Measurements from ENCODE around the gene GABBR2. TPM values are rescaled to one million over a fixed set of nuclear protein-coding genes. Genes with fewer than 3 reads are reported as not detected.

The GABBR2 gene
- total and polyA plus RNA-seq, 2 donors: 0.04 to 0.53 TPM

GRCh38 chr9:98568234-98568908 is 140.4 kb downstream of the GABBR2 start:
- Histone ChIP-seq H3K27ac (ENCODE audit: low read depth) (no peak overlapping the region), H3K4me3 (ENCODE audit: low read depth, low read length) (no peak overlapping the region), H3K36me3 (ENCODE audit: insufficient read depth) (no peaks in the 10 kb centered on the region), H3K4me1 (ENCODE audit: insufficient read depth) (no peaks in the 10 kb centered on the region)
- no peak for DNase-seq (ENCODE audit: extremely low spot score)
- WGBS: 83% methylated on average over 4 of the region's 4 CpGs

- Histone ChIP-seq H3K4me1 (ENCODE audit: insufficient read depth) (no peaks in the 10 kb centered on the region), H3K4me3 (ENCODE audit: low read depth, low read length) (no peak overlapping the region), H3K27ac (ENCODE audit: low read depth) (no peak overlapping the region), H3K36me3 (ENCODE audit: insufficient read depth) (no peaks in the 10 kb centered on the region)
- no peak for DNase-seq (ENCODE audit: extremely low spot score)
- 86% methylated on average over 10 of the region's 10 CpGs for WGBS
Measured at GRCh38 chr9:98567540-98568233, 141.0 kb downstream of the GABBR2 start.

GRCh38 chr9:98565152-98566135 is 143.3 kb downstream of the GABBR2 start:
- no peak for DNase-seq (ENCODE audit: extremely low spot score)
- Histone ChIP-seq H3K36me3 (ENCODE audit: insufficient read depth) (no peaks in the 10 kb centered on the region), H3K4me3 (ENCODE audit: low read depth, low read length) (no peak overlapping the region), H3K27ac (ENCODE audit: low read depth) (no peak overlapping the region), H3K4me1 (ENCODE audit: insufficient read depth) (no peaks in the 10 kb centered on the region)
- WGBS: 94% methylated on average over 15 of the region's 15 CpGs

GRCh38 chr9:98564714-98565113 is 144.0 kb downstream of the GABBR2 start:
- WGBS: 91% methylated on average over 4 of the region's 4 CpGs

GRCh38 chr9:98563988-98564387 is 144.7 kb downstream of the GABBR2 start:
- Histone ChIP-seq H3K4me3 (ENCODE audit: low read depth, low read length) (no peak overlapping the region), H3K4me1 (ENCODE audit: insufficient read depth) (no peaks in the 10 kb centered on the region), H3K36me3 (ENCODE audit: insufficient read depth) (no peaks in the 10 kb centered on the region), H3K27ac (ENCODE audit: low read depth) (no peak overlapping the region)
- no peak for DNase-seq (ENCODE audit: extremely low spot score)
- WGBS: 87% methylated on average over 6 of the region's 6 CpGs

More at GRCh38 chr9:98564714-98565113, 144.0 kb downstream of the GABBR2 start:
- no peak overlapping the region for H3K4me3 ChIP-seq (ENCODE audit: low read depth, low read length)
- DNase-seq (ENCODE audit: extremely low spot score): no peak
- no peaks in the 10 kb centered on the region for H3K36me3 ChIP-seq (ENCODE audit: insufficient read depth)
- H3K27ac ChIP-seq (ENCODE audit: low read depth): no peak overlapping the region
- H3K4me1 ChIP-seq (ENCODE audit: insufficient read depth): no peaks in the 10 kb centered on the region

GRCh38 chr9:98563212-98563907 is 145.4 kb downstream of the GABBR2 start:
- Histone ChIP-seq H3K27ac (ENCODE audit: low read depth) (no peak overlapping the region), H3K4me3 (ENCODE audit: low read depth, low read length) (no peak overlapping the region), H3K36me3 (ENCODE audit: insufficient read depth) (no peaks in the 10 kb centered on the region), H3K4me1 (ENCODE audit: insufficient read depth) (no peaks in the 10 kb centered on the region)
- WGBS: 83% methylated on average over 14 of the region's 14 CpGs
- no peak for DNase-seq (ENCODE audit: extremely low spot score)

GRCh38 chr9:98559561-98559960 is 149.2 kb downstream of the GABBR2 start:
- no peak overlapping the region for H3K4me3 ChIP-seq (ENCODE audit: low read depth, low read length)
- DNase-seq (ENCODE audit: extremely low spot score): no peak
- H3K4me1 ChIP-seq (ENCODE audit: insufficient read depth): no peaks in the 10 kb centered on the region
- H3K27ac ChIP-seq (ENCODE audit: low read depth): no peak overlapping the region
- no peaks in the 10 kb centered on the region for H3K36me3 ChIP-seq (ENCODE audit: insufficient read depth)

- Histone ChIP-seq H3K4me1 (ENCODE audit: insufficient read depth) (no peaks in the 10 kb centered on the region), H3K4me3 (ENCODE audit: low read depth, low read length) (no peak overlapping the region), H3K36me3 (ENCODE audit: insufficient read depth) (no peaks in the 10 kb centered on the region), H3K27ac (ENCODE audit: low read depth) (no peak overlapping the region)
- 68% methylated on average over 3 of the region's 3 CpGs for WGBS
- DNase-seq (ENCODE audit: extremely low spot score): no peak
Measured at GRCh38 chr9:98558575-98558974, 150.2 kb downstream of the GABBR2 start.

- Histone ChIP-seq H3K4me3 (ENCODE audit: low read depth, low read length) (no peak overlapping the region), H3K4me1 (ENCODE audit: insufficient read depth) (no peaks in the 10 kb centered on the region), H3K27ac (ENCODE audit: low read depth) (no peak overlapping the region), H3K36me3 (ENCODE audit: insufficient read depth) (no peaks in the 10 kb centered on the region)
- DNase-seq (ENCODE audit: extremely low spot score): no peak
- 91% methylated on average over 12 of the region's 12 CpGs for WGBS
Measured at GRCh38 chr9:98556511-98556910, 152.2 kb downstream of the GABBR2 start.

- WGBS: 85% methylated on average over 10 of the region's 10 CpGs
Measured at GRCh38 chr9:98555651-98556465, 152.9 kb downstream of the GABBR2 start.

GRCh38 chr9:98554752-98555151 is 154.0 kb downstream of the GABBR2 start:
- no peak for DNase-seq (ENCODE audit: extremely low spot score)
- WGBS: 85% methylated on average over 5 of the region's 5 CpGs
- no peak overlapping the region for H3K27ac ChIP-seq (ENCODE audit: low read depth)
- no peak overlapping the region for H3K4me3 ChIP-seq (ENCODE audit: low read depth, low read length)
- no peaks in the 10 kb centered on the region for H3K36me3 ChIP-seq (ENCODE audit: insufficient read depth)
- H3K4me1 ChIP-seq (ENCODE audit: insufficient read depth): no peaks in the 10 kb centered on the region

More at GRCh38 chr9:98555651-98556465, 152.9 kb downstream of the GABBR2 start:
- Histone ChIP-seq H3K4me1 (ENCODE audit: insufficient read depth) (no peaks in the 10 kb centered on the region), H3K27ac (ENCODE audit: low read depth) (no peak overlapping the region), H3K4me3 (ENCODE audit: low read depth, low read length) (no peak overlapping the region), H3K36me3 (ENCODE audit: insufficient read depth) (no peaks in the 10 kb centered on the region)
- no peak for DNase-seq (ENCODE audit: extremely low spot score)

GRCh38 chr9:98552331-98552730 is 156.4 kb downstream of the GABBR2 start:
- 66% methylated on average over 8 of the region's 8 CpGs for WGBS
- DNase-seq (ENCODE audit: extremely low spot score): no peak
- Histone ChIP-seq H3K4me3 (ENCODE audit: low read depth, low read length) (no peak overlapping the region), H3K4me1 (ENCODE audit: insufficient read depth) (no peaks in the 10 kb centered on the region), H3K36me3 (ENCODE audit: insufficient read depth) (no peaks in the 10 kb centered on the region), H3K27ac (ENCODE audit: low read depth) (no peak overlapping the region)

Measured in urinary bladder (tissue), 4 donors.